NCI-H2081 treated with DMSO at 0.1 percent for 48 hours (cell line): ENCODE data around the gene KCNMB2.
A peak's percentile ranks its signal among the peaks of the same experiment; 100 is the strongest.
"Not testable (repeated sequence)": the region's sequence is repeated elsewhere in the genome, so short reads cannot be mapped to it uniquely, and the experiment has no call there.

Experiments used
- DNase-seq: peaks from one replicate; lab custom pipeline; 2025; lab: John Stamatoyannopoulos, UW

Gene KCNMB2

GRCh38 chr3:178536211-178537079 is at the start of gene KCNMB2:
Gene KCNMB2, plus strand, starts transcription at chr3:178536436.
- DNase-seq: peak; percentile 97

DNA sequence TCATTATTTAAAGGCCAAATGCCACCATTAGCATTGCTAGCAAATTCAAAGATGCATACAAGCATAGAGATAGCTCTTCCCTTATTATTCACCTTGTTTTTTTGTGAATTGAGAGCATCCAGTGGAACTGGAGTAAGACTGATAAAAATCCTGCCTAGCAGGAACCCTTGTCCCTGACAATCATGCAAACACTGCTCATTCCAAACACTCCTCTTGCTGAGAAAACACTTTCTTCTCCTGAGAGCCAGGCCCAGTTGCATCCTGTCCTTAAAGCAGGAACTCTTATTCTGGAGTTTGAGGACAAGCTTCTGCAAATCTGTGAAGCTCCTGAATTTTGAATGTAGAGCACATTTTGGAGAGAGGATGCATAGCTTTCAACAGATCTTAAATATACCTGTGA is 49.3 kb upstream of the KCNMB2 start:
- no peak for DNase-seq

- no peak for DNase-seq
These were observed 48.5 kb upstream of the KCNMB2 start for GRCh38 chr3:178487752-178488151.

DNA sequence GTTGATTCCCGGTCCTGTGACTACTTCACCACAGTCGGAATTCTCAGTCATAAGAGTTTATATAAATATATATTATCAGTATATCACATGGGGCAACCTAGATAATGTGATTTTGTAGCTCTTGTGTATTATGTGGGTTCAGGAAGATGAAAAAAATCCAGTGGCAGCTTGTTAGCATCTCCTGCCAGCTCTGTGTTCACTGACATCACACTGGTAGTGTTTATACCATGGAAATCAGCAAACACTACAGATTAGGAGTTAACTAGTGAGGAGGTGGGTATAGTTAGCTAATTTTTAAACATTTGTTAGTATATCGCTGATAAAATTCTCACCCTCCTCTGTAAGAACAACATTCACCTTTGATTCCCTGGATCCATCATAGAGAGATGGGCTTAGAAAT is 44.5 kb upstream of the KCNMB2 start:
- DNase-seq: no peak

- peak; percentile 100 for DNase-seq
These were observed 43.7 kb upstream of the KCNMB2 start for GRCh38 chr3:178492491-178492890.

DNA sequence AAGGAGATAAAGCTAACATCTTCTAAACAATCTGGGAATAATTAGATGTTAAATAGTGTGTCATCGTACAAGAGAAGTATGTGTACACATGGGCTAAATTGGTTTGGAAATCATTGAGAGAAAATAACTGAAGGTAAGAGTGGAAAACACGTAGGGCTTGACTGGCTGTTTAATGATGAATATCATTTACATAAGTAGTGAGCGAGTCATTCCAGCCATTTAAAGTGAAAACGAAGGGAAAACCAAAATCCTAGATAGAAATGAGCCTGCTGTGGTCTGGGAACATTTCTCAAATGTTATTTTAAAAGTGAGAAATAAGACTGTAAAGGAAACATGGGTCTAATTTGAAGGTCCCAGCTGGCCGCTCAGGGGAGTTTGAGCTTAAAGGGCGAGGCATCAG is 41.9 kb upstream of the KCNMB2 start:
- DNase-seq: no peak

- no peak for DNase-seq
These were observed 39.3 kb upstream of the KCNMB2 start for GRCh38 chr3:178496911-178497310.

DNA sequence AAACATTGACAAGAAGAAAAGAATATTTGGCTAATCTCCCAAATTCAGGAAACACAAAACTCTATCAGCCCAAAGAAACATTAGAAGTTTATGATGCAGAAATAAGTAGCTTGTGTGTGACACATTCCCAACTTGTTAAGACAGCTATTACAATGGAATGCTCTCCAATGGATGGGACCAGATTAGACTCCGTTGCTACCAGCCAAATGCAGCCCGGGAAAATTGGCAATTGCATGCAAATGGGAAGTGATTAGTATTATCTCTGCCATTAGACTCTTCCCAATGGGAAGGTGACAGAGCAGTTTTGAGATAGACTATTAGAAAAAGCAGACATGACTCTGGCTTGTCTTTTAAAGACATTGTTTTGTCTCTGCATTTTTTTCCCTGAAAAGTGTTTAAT is 37.4 kb upstream of the KCNMB2 start:
- DNase-seq: no peak

DNA sequence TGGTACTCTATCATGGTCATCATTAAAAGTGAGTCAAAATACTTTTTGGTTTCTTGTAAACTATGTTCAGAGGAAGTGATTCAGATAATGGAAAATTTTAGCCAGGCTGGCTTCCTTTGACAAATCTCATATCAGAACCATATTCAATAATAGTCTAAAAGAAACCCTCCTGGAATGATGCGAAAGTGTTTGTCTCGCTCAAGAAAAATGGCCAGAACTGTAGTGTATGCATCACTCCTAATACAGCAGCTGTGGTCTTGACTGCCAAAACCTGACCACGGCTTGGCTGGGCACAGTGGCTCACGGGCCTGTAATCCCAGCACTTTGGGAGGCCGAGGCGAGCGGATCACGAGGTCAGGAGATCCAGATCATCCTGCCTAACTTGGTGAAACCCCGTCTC is 35.6 kb upstream of the KCNMB2 start:
- no peak for DNase-seq

GRCh38 chr3:178504128-178504527 is 32.1 kb upstream of the KCNMB2 start:
- DNase-seq: no peak

GRCh38 chr3:178505832-178506231 is 30.4 kb upstream of the KCNMB2 start:
- DNase-seq: no peak

- no peak for DNase-seq
These were observed 28.5 kb upstream of the KCNMB2 start for GRCh38 chr3:178507507-178508442.

GRCh38 chr3:178508443-178508825 is 27.8 kb upstream of the KCNMB2 start:
- no peak for DNase-seq

- DNase-seq: no peak
These were observed 25.7 kb upstream of the KCNMB2 start for GRCh38 chr3:178510496-178510895.

GRCh38 chr3:178512647-178513046 is 23.6 kb upstream of the KCNMB2 start:
- DNase-seq: no peak

DNA sequence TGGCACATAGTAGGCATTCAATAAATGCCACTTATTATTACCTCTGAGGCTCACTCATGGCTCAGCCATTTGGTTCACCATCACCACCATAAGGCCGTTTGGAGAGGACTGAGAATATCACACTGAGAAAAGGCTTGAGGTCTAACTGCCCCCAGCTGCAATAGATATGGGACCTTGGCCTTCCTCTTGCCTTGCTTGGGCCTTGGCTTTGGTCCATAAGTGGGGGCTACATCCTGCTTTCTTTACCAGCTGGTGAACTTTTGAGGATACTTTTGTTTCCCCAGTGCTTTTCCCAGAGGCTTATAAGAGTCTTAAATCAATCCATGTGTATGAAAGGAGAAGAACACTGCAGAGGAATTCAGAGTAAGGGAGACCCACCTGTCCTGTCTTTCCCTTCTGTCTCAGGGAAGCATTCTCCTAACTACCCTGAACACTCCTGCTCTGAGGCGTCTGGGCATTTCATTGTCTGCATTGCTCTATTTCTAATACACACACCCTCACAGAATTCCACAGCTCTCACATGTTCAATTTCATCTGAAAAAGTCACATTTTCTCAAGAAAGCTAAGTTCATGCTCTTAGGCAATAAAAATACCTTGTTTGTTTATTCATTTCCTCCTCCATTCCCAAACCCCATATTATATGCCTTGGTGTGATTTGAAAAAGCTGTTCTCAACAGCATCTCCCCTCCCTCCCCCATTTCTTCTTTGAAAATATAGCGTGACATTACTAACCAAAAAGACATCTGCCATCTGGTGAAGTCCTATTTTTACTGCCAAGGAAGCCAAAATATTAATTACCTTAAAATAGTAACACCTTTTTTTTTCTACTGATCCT is 22.5 kb upstream of the KCNMB2 start:
- no peak for DNase-seq

DNA sequence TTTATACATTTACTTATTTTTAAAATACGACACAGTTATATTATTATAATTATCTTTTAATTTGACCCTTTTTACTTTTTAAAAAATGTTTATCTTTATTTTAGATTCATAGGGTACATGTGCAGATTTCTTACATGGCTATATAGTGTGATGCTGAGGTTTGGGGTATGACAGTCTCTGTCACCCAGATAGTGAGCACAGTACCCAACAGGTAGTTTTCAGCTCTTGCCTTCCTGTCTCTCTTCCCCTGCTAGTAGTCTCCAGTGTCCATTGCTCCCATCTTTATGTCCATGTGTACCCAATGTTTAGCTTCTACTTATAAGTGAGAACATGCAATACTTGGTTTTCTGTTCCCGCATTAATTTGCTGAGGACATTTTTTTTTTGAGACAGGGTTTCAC is 21.8 kb upstream of the KCNMB2 start:
- no peak for DNase-seq

- DNase-seq: not testable (repeated sequence)
These were observed 21.0 kb upstream of the KCNMB2 start for GRCh38 chr3:178515076-178515744.

- no peak for DNase-seq
These were observed 18.4 kb upstream of the KCNMB2 start for GRCh38 chr3:178517665-178518334.

- no peak for DNase-seq
These were observed 17.4 kb upstream of the KCNMB2 start for GRCh38 chr3:178518660-178519396.
